Tongue (tissue), 3 donors: Measurements from ENCODE around the gene HOXD8. TPM values are rescaled to one million over a fixed set of nuclear protein-coding genes. Genes with fewer than 3 reads are reported as not detected.

Experiments used
- DNase-seq: peaks from one replicate; pipeline ENCODE4 v3.0.0-alpha.2; 2015
- small RNA-seq: library from RNA; depleted of rRNA; stranded (forward); fragments of <200 nt; gene quantifications from one replicate; pipeline ENCODE3, GENCODE V24; 2014; ENCODE audit warnings: low replicate concordance
- total RNA-seq: library from RNA; depleted of rRNA; stranded (reverse); fragments of >200 nt; gene quantifications from one replicate; pipeline ENCODE4 v1.2.3, GENCODE V29; 2014

Gene HOXD8
- total RNA-seq, 1 donor from 2014 or later = 2.7 TPM

GRCh38 chr2:176174382-176174823 lies 44.9 kb downstream of the HOXD8 start:
- no peak for DNase-seq

DNA sequence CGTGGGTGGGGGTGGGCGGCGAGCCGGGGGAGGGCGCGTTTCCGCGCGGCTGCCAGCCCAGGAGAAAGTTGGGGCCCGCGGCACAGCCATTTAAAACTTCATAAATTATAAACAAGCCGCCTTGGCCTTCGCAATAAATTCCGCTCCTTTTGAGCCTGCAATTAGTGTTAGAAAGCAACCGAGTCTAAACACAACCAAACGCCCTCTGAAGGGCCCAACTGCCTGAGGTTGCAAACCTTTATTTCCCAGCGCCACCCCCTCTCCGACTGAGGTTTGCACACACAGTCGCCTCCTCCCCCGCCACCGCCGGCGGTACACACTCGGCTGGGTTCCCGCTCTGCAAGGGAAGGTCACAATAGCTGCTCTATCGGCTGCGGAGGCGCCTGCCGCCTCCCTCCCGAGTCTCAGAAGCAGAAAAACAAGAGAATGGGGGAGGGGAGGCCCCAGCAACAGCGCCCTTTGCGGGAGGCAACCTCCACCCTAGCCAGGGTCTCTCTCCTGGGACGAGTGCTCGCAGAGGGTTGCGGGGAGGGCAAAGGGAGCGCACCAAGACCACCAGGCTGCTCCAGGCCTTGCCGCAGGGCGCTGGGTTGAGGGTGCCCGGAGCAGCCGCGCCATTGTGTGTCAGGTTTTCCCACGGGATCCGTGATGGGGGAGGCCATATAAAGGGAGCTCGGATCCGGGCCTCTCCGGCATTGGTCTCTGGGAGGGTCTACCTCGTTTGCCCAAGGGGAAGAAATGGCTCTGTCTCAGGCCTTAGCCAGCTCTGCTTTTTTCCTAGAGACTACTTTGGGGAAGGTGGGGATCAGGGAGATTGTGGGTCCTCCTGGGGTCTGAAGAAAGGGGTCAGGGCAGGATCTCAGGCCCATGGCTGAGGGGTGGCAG lies 45.6 kb downstream of the HOXD8 start:
- no peak for DNase-seq

DNA sequence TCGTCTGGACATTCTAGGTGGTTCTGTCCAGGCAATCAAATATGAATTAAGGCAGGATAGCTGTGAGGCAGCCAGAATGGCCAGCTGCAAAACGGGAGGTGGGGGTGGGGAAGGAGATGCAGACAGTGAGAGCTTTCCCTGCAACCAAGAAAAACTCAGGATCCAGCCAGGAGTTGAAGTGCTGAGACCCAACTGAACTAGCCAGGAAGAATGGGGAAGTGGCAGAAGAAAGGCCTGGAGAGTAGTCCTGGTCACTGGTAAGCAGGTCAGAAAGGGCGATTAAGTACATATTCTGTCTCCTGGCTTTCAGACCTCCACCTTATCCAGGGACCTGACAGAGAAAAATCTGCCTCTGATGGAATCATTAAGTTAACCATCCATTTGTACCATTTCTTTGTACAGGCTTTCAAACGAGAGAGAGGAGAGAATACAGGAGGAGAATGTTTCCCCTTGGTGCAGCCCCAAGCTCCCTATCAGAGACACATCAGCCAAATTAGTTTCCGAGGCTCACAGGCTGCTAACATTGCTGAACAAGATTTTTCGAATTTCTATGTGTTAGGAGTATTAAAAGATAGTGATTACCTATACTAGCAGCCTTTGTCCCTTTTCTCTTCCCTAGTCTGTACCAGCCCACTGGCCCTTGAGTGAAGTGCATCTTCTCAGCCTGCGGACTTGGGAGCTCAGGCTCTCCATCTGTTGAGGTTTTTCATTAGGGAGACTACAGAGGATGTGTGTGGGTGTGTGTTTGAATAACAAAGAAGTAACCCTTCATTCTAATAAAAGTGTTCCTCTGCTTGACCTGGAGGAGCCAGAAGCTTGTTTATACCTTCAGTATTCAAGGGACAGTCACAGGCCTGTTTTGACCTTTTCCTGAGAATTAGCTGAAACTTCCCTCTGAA lies 46.5 kb downstream of the HOXD8 start:
- no peak for DNase-seq

GRCh38 chr2:176177580-176178037 lies 48.1 kb downstream of the HOXD8 start:
- no peak for DNase-seq

GRCh38 chr2:176178038-176178756 lies 48.7 kb downstream of the HOXD8 start:
- no peak for DNase-seq

DNA sequence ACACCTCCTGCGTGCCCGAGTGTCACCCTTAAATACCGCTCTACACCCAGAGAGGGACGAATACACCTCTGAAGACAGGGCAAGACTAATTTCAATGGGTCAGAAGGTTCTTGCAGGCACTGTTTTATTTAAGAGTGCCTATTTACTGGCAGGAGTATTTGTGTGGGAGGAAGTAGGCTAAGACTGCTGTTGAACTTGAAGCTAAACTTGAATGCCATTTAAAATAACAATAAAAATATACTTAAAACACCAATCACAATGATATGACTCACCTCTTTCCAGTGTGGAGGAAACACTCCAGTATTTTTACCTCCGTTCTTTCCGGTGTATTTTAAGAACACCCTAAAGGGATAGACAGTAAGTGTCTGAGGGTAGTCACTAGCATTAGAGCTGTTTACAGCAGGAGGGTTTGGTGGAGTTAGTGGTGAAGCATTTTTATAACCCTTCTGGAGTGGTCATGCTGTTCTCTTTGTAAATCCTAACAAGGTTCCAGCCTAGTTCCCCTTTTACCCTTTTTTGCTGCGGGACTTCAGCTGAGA lies 49.3 kb downstream of the HOXD8 start:
- DNase-seq = no peak

DNA sequence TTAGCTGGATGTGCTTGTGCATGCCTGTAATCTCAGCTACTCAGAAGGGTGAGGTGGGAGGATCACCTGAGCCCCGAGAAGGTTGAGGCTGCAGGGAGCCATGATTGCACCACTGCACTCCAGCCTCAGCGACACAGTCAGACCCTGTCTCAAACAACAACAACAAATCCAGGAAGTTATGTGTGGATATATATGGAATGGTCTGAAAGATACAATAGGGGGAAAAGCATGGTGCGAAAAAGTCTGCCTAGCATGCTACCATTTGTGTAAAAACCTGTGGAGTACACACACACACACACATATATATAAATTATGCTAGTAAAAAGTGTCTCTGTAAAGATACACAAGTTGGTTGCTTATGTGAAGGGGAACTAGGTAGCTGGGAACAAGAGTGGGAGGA lies 52.0 kb downstream of the HOXD8 start:
- DNase-seq = no peak

Small RNAs within 50 kb of the gene (small RNA-seq; reads per million reads assigned to genes)
- gene MIR10B = 14,318 reads per million, percentile 100 among the genes with 10 or more reads in this experiment

Other genes with a start within 250 kb of the HOXD8 start
- gene LNPK, start 127.4 kb upstream of the HOXD8 start, total RNA-seq = 68.4 TPM
- not detected for gene EVX2, start 45.7 kb upstream of the HOXD8 start, total RNA-seq
- gene HOXD13, start 37.0 kb upstream of the HOXD8 start, total RNA-seq = not detected
- not detected for gene HOXD12, start 29.9 kb upstream of the HOXD8 start, total RNA-seq
- not detected for gene HOXD11, start 22.4 kb upstream of the HOXD8 start, total RNA-seq
- gene HOXD10, start 12.9 kb upstream of the HOXD8 start, total RNA-seq = 0.62 TPM
- 1.8 TPM for gene HOXD9, start 7.0 kb upstream of the HOXD8 start, total RNA-seq
- 1.5 TPM for gene HOXD4, start 21.8 kb downstream of the HOXD8 start, total RNA-seq
- gene HOXD3, start 27.6 kb downstream of the HOXD8 start, total RNA-seq = 1.9 TPM
- gene HOXD1, start 59.0 kb downstream of the HOXD8 start, total RNA-seq = not detected
- 28.3 TPM for gene MTX2, start 139.7 kb downstream of the HOXD8 start, total RNA-seq